Stomach (tissue), 9 donors: ENCODE data around the gene KIT. TPM values are rescaled to one million over a fixed set of nuclear protein-coding genes. Genes with fewer than 3 reads are reported as not detected.

Experiments
- DNase-seq, 2 donors: peaks; one replicate each; pipeline versions ENCODE4 v3.0.0 to v3.0.0-alpha.2; 2013 to 2019
- H3K27ac ChIP-seq, 5 donors: fragments of 200-600 bp in 4 of 5; sonication (generic) in 4 of 5; one replicate each; pipeline ENCODE4 v1.5.1; 2013 to 2019; ENCODE audit warnings: mild to moderate bottlenecking in 1 of 5, moderate library complexity in 1 of 5
- H3K27me3 ChIP-seq, 3 donors: fragments of 200-600 bp; sonication (generic); one replicate each; pipeline ENCODE4 v1.5.1; 2017 to 2019; ENCODE audit warnings: mixed run types in 1 of 3
- H3K36me3 ChIP-seq, 4 donors: fragments of 200-600 bp; sonication (generic); 1 replicate in 3 of 4; 2 replicates in 1 of 4; pipeline ENCODE4 v1.5.1; 2016 to 2019
- H3K4me1 ChIP-seq, 4 donors: fragments of 200-600 bp; sonication (generic); one replicate each; pipeline ENCODE4 v1.5.1; 2016 to 2019
- H3K4me3 ChIP-seq, 4 donors: fragments of 200-600 bp; sonication (generic) in 3 of 4; one replicate each; pipeline ENCODE4 v1.5.1; 2016 to 2019; ENCODE audit warnings: mild to moderate bottlenecking in 1 of 4
- H3K9me3 ChIP-seq, 4 donors: fragments of 200-600 bp; sonication (generic); one replicate each; pipeline ENCODE4 v1.5.1; 2016 to 2019
- EP300 ChIP-seq: sonication (generic); formaldehyde crosslinking; IDR thresholded peaks from one replicate; pipeline ENCODE4 v1.6.1; 2017; ENCODE audit warnings: antibody characterized with exemption
- POLR2A ChIP-seq, 4 donors: fragments of 450-650 bp; IDR thresholded peaks; one replicate each; pipeline ENCODE4 v1.6.1; 2016; ENCODE audit warnings: antibody characterized with exemption in 4 of 4, control low read depth in 2 of 4, mild to moderate bottlenecking in 1 of 4, moderate library complexity in 1 of 4
- POLR2AphosphoS5 ChIP-seq, 3 donors: sonication (generic); formaldehyde crosslinking; IDR thresholded peaks; one replicate each; pipeline ENCODE4 v1.6.1; 2016; ENCODE audit warnings: antibody characterized with exemption in 3 of 3
- WGBS, 5 donors: extraction: QIAGEN DNeasy Blood & Tissue Kit in 3 of 5; methylation state at CpG; one replicate each; pipeline versions ENCODE4 v1.1.5 to v1.1.7; 2013 to 2018; 5-methylcytosine and 5-hydroxymethylcytosine counted together
- intact Hi-C: fragments of 100-400 bp; cut with DNase I; formaldehyde crosslinking; loops from one replicate; pipeline ENCODE4 v1.15.1; 2023; ENCODE audit warnings: low total_unique reads
- polyA plus RNA-seq, 3 donors: library from polyadenylated mRNA; stranded (reverse); fragments of 200-250 nt; gene quantifications; one replicate each; pipeline ENCODE4 v1.2.3, GENCODE V29; 2013
- total RNA-seq, 5 donors: library from RNA; depleted of rRNA; stranded (reverse); fragments of >200 nt; gene quantifications; one replicate each; pipeline versions ENCODE4 v1.1.0 to v1.2.3, GENCODE V29; 2014 to 2016
- TF ChIP-seq, protein P1 (sequence below), 7 experiments: fragments of 450-650 bp in 4 of 7; fragments of 200-600 bp in 3 of 7; sonication (generic) in 3 of 7; IDR thresholded peaks; one replicate each; pipeline ENCODE4 v1.5.1; 2016 to 2019; ENCODE audit warnings: antibody characterized with exemption in 7 of 7, control low read depth in 2 of 7, mild to moderate bottlenecking in 1 of 7
- donor health status: healthy with polysubstance abuse.
- donor health status: Bipolar disorder and iron deficiency.
- donor health status: healthy.

KIT gene
- total and polyA plus RNA-seq, 8 donors = 1.9 to 55.8 (median 13.1) TPM

DNA sequence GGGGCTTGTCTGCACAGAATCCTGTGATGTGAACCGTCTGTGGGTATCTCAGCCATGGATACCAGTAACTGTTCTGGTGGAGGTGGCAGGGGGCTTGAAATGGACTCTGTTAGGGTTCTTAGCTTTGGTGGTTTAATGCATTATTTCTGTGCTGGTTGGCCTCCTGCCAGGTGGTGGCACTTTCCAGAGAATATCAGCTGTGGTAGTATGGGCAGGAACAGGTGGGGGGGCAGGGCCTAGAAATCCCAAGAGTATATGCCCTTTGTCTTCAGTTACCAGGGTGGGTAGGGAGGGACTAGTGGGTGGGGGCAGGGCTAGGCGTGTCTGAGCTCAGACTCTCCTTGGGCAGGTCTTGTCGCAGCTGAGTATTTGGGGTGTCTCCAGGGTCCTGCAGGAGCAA is 106.7 kb downstream of the KIT start:
- Histone ChIP-seq H3K4me1 (no peaks in the 10 kb centered on the region), H3K27me3 (no peaks in the 10 kb centered on the region), H3K9me3 (peaks cover 0 to 10% (median 6%) of the 10 kb centered on the region in 4 donors), H3K4me3 (no peak overlapping the region), H3K36me3 (no peaks in the 10 kb centered on the region), H3K27ac (no peak overlapping the region)
- 80 to 92% (median 84%) methylated on average over 3 of the region's 3 CpGs for WGBS, 5 donors
- intact Hi-C loops = no loop called here
- TF ChIP-seq EP300 = no peak
- TF ChIP-seq POLR2A (IDR thresholded peaks at IDR 0.05) = no peak
- TF ChIP-seq, protein P1, sequence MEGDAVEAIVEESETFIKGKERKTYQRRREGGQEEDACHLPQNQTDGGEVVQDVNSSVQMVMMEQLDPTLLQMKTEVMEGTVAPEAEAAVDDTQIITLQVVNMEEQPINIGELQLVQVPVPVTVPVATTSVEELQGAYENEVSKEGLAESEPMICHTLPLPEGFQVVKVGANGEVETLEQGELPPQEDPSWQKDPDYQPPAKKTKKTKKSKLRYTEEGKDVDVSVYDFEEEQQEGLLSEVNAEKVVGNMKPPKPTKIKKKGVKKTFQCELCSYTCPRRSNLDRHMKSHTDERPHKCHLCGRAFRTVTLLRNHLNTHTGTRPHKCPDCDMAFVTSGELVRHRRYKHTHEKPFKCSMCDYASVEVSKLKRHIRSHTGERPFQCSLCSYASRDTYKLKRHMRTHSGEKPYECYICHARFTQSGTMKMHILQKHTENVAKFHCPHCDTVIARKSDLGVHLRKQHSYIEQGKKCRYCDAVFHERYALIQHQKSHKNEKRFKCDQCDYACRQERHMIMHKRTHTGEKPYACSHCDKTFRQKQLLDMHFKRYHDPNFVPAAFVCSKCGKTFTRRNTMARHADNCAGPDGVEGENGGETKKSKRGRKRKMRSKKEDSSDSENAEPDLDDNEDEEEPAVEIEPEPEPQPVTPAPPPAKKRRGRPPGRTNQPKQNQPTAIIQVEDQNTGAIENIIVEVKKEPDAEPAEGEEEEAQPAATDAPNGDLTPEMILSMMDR (IDR thresholded peaks at IDR 0.05) = no peak
- TF ChIP-seq POLR2AphosphoS5 (IDR thresholded peaks at IDR 0.05) = no peak
- no peak for DNase-seq

DNA sequence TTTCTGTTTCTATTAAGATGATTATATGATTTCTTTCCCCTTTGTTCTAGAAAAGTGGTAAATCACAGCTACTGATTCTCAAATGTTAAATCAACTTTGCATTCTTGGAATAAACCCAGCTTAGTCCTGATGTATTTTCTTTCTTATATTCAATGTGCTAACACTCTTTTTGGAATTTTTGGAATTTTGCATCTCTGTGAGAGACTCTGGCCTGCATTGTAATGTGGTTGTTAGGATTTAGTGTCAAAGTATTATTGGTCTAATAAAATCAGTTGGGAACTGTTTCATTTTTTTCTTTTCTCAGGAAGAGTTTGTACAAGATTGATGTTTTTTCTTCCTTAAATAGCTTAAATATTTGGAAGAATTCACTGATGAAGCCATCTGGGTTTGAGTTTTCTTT is 109.6 kb downstream of the KIT start:
- TF ChIP-seq, protein P1 (IDR thresholded peaks at IDR 0.05) = no peak
- TF ChIP-seq POLR2A (IDR thresholded peaks at IDR 0.05) (no peak), POLR2AphosphoS5 (IDR thresholded peaks at IDR 0.05) (no peak), EP300 (no peak)
- intact Hi-C loops = no loop called here

DNA sequence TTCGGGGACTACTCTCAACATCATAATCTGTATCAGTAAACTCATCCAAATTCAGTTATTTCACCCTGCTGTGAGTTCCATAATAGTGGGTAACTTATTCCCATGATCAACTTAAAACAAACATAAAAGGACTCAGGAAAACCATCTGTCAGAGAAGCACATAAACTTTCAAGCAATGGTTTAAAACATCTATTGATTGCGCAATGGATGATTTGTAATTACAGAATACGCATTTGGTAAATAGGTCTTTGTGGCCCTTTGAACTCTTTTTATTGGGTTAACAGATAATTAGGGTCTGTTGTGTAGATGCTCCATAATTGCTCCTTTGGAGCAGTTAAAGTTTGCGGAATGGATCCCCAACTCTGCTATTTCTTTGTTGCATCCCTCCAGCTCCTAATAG is 115.3 kb downstream of the KIT start:
- H3K9me3 ChIP-seq = no peaks in the 10 kb centered on the region
- H3K27ac ChIP-seq = no peak overlapping the region
- no peaks in the 10 kb centered on the region for H3K4me1 ChIP-seq
- intact Hi-C loops = no loop called here
- TF ChIP-seq EP300 (no peak), POLR2A (IDR thresholded peaks at IDR 0.05) (no peak)
- TF ChIP-seq, protein P1 (IDR thresholded peaks at IDR 0.05) = no peak
- H3K27me3 ChIP-seq = no peaks in the 10 kb centered on the region
- DNase-seq = no peak
- 86 to 91% (median 91%) methylated on average over 4 of the region's 4 CpGs for WGBS, 5 donors
- H3K36me3 ChIP-seq = no peaks in the 10 kb centered on the region
- no peak overlapping the region for H3K4me3 ChIP-seq

More for the DNA sequence above, 109.6 kb downstream of the KIT start:
- peaks cover 0 to 10% (median 2%) of the 10 kb centered on the region in 4 donors for H3K9me3 ChIP-seq
- no peaks in the 10 kb centered on the region for H3K27me3 ChIP-seq
- no peak overlapping the region for H3K4me3 ChIP-seq
- no peaks in the 10 kb centered on the region for H3K36me3 ChIP-seq
- no peak overlapping the region for H3K27ac ChIP-seq
- H3K4me1 ChIP-seq = no peaks in the 10 kb centered on the region
- no peak for DNase-seq

DNA sequence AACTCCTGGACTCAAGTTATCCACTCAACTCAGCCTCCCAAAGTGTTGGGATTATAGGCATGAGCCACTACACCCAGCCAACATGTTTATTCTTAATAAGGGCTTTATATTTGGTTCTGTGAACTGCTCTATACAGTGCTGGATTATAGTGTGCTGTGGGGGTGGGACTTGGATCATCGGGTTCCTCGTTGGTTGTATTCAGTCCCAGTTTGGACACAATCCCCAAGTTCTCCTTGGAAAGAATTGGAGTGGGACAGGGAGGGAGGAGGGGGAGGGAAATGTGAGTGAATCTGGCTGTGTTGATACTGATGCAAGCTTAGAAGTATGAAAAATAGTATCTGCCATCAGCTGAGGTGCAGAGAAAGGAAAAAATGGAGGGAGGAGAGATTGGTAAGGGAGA is 121.3 kb downstream of the KIT start:
- 51 to 76% (median 67%) methylated on average over 2 of the region's 2 CpGs for WGBS, 5 donors
- TF ChIP-seq, protein P1 (IDR thresholded peaks at IDR 0.05) = no peak
- Histone ChIP-seq H3K4me3 (no peak overlapping the region), H3K36me3 (no peaks in the 10 kb centered on the region), H3K9me3 (no peaks in the 10 kb centered on the region), H3K4me1 (peaks cover 5 to 29% (median 17%) of the 10 kb centered on the region in 4 donors), H3K27ac (no peak overlapping the region), H3K27me3 (no peaks in the 10 kb centered on the region)
- peak in 1 of 2 donors; percentile 67 for DNase-seq
- intact Hi-C loops = no loop called here
